Right forelimb (tissue), 1 donor: ENCODE measurements around the gene GPR52.

Source experiments
- DNase-seq: peaks from one replicate; pipeline ENCODE4 v3.0.0-alpha.2; 2018

Gene GPR52

GRCh38 chr1:174469052-174469451 is 21.3 kb downstream of the GPR52 start:
- DNase-seq = no peak

GRCh38 chr1:174469687-174470086 is 21.9 kb downstream of the GPR52 start:
- no peak for DNase-seq

GRCh38 chr1:174479281-174479680 is 31.5 kb downstream of the GPR52 start:
- DNase-seq = no peak

DNA sequence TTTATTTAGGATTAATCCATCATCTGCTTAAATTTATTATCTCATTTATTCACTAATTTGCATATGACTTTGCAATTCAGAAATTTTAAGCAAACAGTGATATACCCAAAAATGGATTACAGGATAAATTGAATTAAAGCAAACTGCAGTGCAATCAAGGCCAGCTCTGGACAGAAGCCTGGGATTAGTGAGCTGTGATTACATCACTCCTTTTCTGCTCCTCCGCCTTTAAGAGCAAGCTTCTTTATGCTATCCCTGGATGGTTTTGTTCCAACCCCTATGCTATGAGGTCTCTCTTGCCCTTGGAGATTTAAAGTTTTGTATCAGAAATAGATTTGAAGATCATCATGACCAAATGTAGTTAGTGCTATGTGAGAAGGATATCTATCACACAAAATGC is 32.6 kb downstream of the GPR52 start:
- DNase-seq = no peak

DNA sequence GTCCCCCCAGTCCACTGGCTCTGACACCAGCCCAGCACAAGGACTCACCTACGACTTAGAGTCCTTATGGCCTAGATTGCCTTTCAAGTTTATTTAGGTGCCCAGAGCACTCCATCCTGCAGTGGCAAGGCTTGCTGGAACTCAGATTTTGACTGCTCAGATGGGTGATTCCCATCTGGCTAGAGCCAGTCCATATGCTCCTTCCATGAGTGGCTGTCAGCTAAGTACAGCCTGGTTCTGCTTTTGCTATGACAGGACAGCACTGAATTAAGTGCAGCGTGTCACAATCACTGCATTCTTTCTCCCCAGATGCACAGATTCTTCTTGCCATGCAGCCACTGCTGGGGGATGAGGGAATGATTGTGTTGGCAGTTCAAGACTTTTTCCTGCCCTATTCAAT is 43.8 kb downstream of the GPR52 start:
- DNase-seq = no peak

- DNase-seq = no peak
These were observed 49.7 kb downstream of the GPR52 start for GRCh38 chr1:174497478-174497877.
